K562 (cell line): ENCODE results near the gene B4GALNT2. TPM values are rescaled to one million over a fixed set of nuclear protein-coding genes. Genes with fewer than 3 reads are reported as not detected.

Source experiments
- FOXA1 ChIP-seq: fragments of 450-650 bp; IDR thresholded peaks from 2 replicates; pipeline ENCODE4 v1.6.1; 2016; ENCODE audit warnings: mild to moderate bottlenecking, borderline replicate concordance
- HDAC3 ChIP-seq: fragments of 450-650 bp; IDR thresholded peaks from 2 replicates; pipeline ENCODE4 v1.6.1; 2018; ENCODE audit warnings: borderline replicate concordance, mild to moderate bottlenecking, moderate library complexity; ENCODE audit not compliant: partially characterized antibody
- STAT5A ChIP-seq: IDR thresholded peaks from 2 replicates; pipeline ENCODE4 v1.6.1; 2012; ENCODE audit warnings: low read length, inconsistent platforms, borderline replicate concordance
- polyA plus RNA-seq, 8 experiments: library from polyadenylated mRNA; depleted of rRNA in 4 of 8; stranded (reverse) in 5 of 8; unstranded in 3 of 8; fragments of >200 nt; fragmentation: Nextera tagmentation in 2 of 8; fragmentation: Illumina TruSeq in 1 of 8; extraction: Ambion mirVana in 2 of 8; extraction: Trizol in 1 of 8; gene quantifications; 2 replicates each; pipeline versions ENCODE4 v1.2.1 to v1.2.3, GENCODE V29; 2011 to 2014; ENCODE audit warnings: inconsistent platforms in 1 of 8, missing spikeins in 1 of 8
- total RNA-seq, 7 experiments: library from RNA; depleted of rRNA in 6 of 7; stranded (reverse); fragments of >200 nt in 6 of 7; fragmentation: Illumina TruSeq in 2 of 7; extraction: Trizol in 2 of 7; gene quantifications; 2 replicates each; pipeline versions ENCODE4 v1.2.1 to v1.2.3, GENCODE V29; 2011 to 2021; ENCODE audit warnings: low replicate concordance in 1 of 7
- TF ChIP-seq, protein P1 (sequence below): sonication (generic); formaldehyde crosslinking; IDR thresholded peaks from 2 replicates; pipeline ENCODE4 v1.8.0; 2023; ENCODE audit warnings: mild to moderate bottlenecking, missing genetic modification reagents
- TF ChIP-seq, protein P2 (sequence below): fragments of 250-450 bp; sonication (Bioruptor Pico); IDR thresholded peaks from 2 replicates; pipeline ENCODE4 v1.8.0; 2022; ENCODE audit warnings: moderate library complexity, mild to moderate bottlenecking, inconsistent platforms
- TF ChIP-seq, protein P3 (sequence below): fragments of 200-600 bp; sonication (generic); IDR thresholded peaks from one replicate; pipeline ENCODE4 v1.6.1; 2012; ENCODE audit warnings: mild to moderate bottlenecking, low read depth, low read length, inconsistent platforms
- TF ChIP-seq, protein P4 (sequence below): fragments of 450-650 bp; conservative IDR thresholded peaks from 2 replicates; pipeline ENCODE4 v1.6.1; 2016; ENCODE audit warnings: missing genetic modification characterization, low read depth, mild to moderate bottlenecking, missing compliant biosample characterization, moderate library complexity
- TF ChIP-seq, protein P5 (sequence below): fragments of 250-450 bp; sonication (Bioruptor Pico); IDR thresholded peaks from 2 replicates; pipeline ENCODE4 v1.5.0; 2020; ENCODE audit warnings: mild to moderate bottlenecking, borderline replicate concordance

B4GALNT2 gene
- total and polyA plus RNA-seq, 9 of the 15 experiments (the other 6 are each of a cell fraction or from before 2014, with no cell fraction given) = not detected

DNA sequence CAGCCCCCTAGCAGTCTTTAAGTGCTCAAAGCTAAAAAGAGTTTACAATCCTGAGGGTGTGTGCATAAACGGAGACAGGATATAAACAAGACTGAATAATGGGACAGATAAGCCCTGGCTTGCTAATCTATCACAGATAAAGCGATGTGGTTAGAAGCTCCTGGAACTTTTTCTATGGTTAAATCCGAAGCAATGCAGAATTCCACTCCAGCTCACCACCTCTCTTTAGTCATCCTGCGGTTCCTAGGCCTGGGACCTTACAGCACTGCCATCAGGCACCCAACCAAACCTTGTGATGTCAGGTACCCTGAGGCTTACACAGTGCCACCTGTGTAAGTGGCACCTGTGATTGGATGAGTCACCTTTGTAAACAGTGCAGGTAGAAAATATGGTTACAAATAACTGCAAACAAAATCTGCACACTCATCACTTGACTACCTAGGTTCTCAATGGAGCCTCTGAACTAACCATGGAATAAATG is 31.5 kb upstream of the B4GALNT2 start (continued):
- TF ChIP-seq, protein P1, sequence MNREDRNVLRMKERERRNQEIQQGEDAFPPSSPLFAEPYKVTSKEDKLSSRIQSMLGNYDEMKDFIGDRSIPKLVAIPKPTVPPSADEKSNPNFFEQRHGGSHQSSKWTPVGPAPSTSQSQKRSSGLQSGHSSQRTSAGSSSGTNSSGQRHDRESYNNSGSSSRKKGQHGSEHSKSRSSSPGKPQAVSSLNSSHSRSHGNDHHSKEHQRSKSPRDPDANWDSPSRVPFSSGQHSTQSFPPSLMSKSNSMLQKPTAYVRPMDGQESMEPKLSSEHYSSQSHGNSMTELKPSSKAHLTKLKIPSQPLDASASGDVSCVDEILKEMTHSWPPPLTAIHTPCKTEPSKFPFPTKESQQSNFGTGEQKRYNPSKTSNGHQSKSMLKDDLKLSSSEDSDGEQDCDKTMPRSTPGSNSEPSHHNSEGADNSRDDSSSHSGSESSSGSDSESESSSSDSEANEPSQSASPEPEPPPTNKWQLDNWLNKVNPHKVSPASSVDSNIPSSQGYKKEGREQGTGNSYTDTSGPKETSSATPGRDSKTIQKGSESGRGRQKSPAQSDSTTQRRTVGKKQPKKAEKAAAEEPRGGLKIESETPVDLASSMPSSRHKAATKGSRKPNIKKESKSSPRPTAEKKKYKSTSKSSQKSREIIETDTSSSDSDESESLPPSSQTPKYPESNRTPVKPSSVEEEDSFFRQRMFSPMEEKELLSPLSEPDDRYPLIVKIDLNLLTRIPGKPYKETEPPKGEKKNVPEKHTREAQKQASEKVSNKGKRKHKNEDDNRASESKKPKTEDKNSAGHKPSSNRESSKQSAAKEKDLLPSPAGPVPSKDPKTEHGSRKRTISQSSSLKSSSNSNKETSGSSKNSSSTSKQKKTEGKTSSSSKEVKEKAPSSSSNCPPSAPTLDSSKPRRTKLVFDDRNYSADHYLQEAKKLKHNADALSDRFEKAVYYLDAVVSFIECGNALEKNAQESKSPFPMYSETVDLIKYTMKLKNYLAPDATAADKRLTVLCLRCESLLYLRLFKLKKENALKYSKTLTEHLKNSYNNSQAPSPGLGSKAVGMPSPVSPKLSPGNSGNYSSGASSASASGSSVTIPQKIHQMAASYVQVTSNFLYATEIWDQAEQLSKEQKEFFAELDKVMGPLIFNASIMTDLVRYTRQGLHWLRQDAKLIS (CRISPR knock-in tag) = no peak
- TF ChIP-seq, protein P2, sequence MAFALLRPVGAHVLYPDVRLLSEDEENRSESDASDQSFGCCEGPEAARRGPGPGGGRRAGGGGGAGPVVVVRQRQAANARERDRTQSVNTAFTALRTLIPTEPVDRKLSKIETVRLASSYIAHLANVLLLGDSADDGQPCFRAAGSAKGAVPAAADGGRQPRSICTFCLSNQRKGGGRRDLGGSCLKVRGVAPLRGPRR = no peak
- no peak for TF ChIP-seq FOXA1
- TF ChIP-seq STAT5A = no peak
- no peak for TF ChIP-seq HDAC3
- TF ChIP-seq, protein P3, sequence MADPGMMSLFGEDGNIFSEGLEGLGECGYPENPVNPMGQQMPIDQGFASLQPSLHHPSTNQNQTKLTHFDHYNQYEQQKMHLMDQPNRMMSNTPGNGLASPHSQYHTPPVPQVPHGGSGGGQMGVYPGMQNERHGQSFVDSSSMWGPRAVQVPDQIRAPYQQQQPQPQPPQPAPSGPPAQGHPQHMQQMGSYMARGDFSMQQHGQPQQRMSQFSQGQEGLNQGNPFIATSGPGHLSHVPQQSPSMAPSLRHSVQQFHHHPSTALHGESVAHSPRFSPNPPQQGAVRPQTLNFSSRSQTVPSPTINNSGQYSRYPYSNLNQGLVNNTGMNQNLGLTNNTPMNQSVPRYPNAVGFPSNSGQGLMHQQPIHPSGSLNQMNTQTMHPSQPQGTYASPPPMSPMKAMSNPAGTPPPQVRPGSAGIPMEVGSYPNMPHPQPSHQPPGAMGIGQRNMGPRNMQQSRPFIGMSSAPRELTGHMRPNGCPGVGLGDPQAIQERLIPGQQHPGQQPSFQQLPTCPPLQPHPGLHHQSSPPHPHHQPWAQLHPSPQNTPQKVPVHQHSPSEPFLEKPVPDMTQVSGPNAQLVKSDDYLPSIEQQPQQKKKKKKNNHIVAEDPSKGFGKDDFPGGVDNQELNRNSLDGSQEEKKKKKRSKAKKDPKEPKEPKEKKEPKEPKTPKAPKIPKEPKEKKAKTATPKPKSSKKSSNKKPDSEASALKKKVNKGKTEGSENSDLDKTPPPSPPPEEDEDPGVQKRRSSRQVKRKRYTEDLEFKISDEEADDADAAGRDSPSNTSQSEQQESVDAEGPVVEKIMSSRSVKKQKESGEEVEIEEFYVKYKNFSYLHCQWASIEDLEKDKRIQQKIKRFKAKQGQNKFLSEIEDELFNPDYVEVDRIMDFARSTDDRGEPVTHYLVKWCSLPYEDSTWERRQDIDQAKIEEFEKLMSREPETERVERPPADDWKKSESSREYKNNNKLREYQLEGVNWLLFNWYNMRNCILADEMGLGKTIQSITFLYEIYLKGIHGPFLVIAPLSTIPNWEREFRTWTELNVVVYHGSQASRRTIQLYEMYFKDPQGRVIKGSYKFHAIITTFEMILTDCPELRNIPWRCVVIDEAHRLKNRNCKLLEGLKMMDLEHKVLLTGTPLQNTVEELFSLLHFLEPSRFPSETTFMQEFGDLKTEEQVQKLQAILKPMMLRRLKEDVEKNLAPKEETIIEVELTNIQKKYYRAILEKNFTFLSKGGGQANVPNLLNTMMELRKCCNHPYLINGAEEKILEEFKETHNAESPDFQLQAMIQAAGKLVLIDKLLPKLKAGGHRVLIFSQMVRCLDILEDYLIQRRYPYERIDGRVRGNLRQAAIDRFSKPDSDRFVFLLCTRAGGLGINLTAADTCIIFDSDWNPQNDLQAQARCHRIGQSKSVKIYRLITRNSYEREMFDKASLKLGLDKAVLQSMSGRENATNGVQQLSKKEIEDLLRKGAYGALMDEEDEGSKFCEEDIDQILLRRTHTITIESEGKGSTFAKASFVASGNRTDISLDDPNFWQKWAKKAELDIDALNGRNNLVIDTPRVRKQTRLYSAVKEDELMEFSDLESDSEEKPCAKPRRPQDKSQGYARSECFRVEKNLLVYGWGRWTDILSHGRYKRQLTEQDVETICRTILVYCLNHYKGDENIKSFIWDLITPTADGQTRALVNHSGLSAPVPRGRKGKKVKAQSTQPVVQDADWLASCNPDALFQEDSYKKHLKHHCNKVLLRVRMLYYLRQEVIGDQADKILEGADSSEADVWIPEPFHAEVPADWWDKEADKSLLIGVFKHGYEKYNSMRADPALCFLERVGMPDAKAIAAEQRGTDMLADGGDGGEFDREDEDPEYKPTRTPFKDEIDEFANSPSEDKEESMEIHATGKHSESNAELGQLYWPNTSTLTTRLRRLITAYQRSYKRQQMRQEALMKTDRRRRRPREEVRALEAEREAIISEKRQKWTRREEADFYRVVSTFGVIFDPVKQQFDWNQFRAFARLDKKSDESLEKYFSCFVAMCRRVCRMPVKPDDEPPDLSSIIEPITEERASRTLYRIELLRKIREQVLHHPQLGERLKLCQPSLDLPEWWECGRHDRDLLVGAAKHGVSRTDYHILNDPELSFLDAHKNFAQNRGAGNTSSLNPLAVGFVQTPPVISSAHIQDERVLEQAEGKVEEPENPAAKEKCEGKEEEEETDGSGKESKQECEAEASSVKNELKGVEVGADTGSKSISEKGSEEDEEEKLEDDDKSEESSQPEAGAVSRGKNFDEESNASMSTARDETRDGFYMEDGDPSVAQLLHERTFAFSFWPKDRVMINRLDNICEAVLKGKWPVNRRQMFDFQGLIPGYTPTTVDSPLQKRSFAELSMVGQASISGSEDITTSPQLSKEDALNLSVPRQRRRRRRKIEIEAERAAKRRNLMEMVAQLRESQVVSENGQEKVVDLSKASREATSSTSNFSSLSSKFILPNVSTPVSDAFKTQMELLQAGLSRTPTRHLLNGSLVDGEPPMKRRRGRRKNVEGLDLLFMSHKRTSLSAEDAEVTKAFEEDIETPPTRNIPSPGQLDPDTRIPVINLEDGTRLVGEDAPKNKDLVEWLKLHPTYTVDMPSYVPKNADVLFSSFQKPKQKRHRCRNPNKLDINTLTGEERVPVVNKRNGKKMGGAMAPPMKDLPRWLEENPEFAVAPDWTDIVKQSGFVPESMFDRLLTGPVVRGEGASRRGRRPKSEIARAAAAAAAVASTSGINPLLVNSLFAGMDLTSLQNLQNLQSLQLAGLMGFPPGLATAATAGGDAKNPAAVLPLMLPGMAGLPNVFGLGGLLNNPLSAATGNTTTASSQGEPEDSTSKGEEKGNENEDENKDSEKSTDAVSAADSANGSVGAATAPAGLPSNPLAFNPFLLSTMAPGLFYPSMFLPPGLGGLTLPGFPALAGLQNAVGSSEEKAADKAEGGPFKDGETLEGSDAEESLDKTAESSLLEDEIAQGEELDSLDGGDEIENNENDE = no peak
- TF ChIP-seq, protein P4, sequence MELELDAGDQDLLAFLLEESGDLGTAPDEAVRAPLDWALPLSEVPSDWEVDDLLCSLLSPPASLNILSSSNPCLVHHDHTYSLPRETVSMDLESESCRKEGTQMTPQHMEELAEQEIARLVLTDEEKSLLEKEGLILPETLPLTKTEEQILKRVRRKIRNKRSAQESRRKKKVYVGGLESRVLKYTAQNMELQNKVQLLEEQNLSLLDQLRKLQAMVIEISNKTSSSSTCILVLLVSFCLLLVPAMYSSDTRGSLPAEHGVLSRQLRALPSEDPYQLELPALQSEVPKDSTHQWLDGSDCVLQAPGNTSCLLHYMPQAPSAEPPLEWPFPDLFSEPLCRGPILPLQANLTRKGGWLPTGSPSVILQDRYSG (tag) = no peak
- TF ChIP-seq, protein P5, sequence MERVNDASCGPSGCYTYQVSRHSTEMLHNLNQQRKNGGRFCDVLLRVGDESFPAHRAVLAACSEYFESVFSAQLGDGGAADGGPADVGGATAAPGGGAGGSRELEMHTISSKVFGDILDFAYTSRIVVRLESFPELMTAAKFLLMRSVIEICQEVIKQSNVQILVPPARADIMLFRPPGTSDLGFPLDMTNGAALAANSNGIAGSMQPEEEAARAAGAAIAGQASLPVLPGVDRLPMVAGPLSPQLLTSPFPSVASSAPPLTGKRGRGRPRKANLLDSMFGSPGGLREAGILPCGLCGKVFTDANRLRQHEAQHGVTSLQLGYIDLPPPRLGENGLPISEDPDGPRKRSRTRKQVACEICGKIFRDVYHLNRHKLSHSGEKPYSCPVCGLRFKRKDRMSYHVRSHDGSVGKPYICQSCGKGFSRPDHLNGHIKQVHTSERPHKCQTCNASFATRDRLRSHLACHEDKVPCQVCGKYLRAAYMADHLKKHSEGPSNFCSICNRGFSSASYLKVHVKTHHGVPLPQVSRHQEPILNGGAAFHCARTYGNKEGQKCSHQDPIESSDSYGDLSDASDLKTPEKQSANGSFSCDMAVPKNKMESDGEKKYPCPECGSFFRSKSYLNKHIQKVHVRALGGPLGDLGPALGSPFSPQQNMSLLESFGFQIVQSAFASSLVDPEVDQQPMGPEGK (CRISPR knock-in tag) = no peak
